ENCODE data around the gene ANP32B. TPM values are rescaled to one million over a fixed set of nuclear protein-coding genes. Genes with fewer than 3 reads are reported as not detected.
"Not testable (repeated sequence)": the region's sequence is repeated elsewhere in the genome, so short reads cannot be mapped to it uniquely, and the experiment has no call there.

The ANP32B gene
- total RNA-seq, 1 experiment from 2014 or later = 16.3 TPM

DNA sequence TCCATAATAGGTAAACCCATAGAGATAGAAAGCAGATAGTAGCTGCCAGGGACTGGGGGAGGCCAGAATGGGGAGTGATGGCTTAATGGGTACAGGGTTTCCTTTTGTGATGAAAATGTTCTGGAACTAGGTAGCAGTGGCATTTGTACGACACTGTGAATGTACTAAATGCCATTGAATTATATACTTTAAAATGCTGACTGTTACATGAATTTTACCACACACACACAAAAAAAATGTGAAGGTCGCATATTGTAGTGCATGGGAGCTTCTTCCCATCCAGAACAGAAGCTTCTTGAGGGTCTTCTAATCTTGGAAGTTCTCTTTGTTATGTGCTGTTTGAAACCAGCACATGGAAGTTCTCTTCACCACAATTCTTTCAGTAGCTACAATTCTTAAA lies 19.9 kb upstream of the ANP32B start:
- DNase-seq (ENCODE audit: low spot score) = no peak

DNA sequence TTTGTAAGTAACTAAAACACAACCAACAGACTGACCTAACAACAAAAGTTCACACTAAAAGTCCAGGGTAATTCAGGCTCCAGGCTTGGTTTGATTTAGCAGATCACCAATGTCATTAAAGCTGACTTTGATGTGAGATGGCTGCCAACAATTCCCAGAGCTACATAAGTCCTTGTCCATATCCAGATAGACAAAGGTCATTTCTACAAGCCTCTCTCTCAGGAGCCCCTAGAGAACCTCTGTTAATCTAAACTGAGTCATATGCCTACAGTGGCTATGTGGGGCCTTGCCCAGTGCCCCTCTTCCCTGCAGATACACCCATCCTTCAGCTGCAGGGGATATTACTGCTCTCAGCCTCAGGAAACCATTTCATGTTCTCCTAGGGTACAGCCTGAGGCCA lies 18.2 kb upstream of the ANP32B start:
- DNase-seq (ENCODE audit: low spot score) = no peak

GRCh38 chr9:97966493-97966892 lies 16.6 kb upstream of the ANP32B start:
- DNase-seq (ENCODE audit: low spot score) = no peak

DNA sequence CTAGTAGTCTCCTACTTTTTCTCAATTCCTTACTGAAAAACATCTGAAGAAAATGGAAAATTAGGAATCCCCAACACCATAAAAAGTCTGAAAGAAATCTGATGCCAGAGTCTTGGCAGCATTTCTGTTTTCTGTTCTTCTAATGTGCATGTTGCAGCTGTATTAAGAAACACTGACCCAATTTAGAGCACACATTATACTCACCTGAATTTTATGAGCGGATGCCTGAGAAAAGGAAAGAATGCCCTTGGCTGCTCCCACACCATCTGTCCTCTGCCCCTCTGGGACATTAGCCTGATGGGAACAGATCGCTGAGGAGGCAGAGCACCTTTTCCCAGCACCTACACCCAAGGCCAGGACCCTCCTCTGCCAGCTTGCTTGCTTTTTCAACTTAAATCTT lies 14.1 kb upstream of the ANP32B start:
- DNase-seq (ENCODE audit: low spot score) = no peak

- DNase-seq (ENCODE audit: low spot score) = no peak
Measured at GRCh38 chr9:97970165-97970564, 13.0 kb upstream of the ANP32B start.

- DNase-seq (ENCODE audit: low spot score) = no peak
Measured at GRCh38 chr9:97972753-97973152, 10.4 kb upstream of the ANP32B start.

DNA sequence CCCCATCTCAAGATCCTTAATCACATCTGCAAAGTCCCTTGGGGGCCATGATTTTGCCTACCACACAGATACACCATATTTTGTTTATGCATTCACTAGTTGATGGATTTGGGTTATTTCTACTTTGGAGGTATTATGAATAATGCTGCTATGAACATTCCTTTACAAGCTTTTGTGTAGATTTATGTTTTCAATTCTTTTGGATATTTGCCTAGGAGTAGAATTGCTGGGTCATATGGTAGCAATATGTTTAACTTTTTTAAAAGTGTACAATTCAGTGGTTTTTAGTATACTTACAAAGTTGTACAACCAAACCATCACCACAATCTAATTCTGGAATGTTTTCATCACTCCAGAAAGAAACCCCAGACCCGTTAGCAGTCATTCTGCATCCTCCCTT lies 7.8 kb upstream of the ANP32B start:
- no peak for DNase-seq (ENCODE audit: low spot score)

DNA sequence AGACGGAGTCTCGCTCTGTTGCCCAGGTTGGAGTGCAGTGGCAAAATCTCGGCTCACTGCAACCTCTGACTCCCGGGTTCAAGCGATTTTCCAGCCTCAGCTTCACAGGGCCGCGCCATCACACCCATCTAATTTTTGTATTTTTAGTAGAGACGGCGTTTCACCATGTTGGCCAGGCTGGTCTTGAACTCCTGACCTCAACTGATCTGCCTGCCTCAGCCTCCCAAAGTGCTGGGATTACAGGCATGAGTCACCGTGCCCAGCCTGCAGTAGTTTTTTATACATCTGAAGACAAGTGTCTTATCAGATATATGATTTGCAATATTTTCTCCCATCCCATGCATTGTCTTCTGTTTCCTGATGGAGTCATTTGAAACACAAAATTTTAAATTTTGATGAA lies 6.5 kb upstream of the ANP32B start:
- DNase-seq (ENCODE audit: low spot score) = not testable (repeated sequence)

DNA sequence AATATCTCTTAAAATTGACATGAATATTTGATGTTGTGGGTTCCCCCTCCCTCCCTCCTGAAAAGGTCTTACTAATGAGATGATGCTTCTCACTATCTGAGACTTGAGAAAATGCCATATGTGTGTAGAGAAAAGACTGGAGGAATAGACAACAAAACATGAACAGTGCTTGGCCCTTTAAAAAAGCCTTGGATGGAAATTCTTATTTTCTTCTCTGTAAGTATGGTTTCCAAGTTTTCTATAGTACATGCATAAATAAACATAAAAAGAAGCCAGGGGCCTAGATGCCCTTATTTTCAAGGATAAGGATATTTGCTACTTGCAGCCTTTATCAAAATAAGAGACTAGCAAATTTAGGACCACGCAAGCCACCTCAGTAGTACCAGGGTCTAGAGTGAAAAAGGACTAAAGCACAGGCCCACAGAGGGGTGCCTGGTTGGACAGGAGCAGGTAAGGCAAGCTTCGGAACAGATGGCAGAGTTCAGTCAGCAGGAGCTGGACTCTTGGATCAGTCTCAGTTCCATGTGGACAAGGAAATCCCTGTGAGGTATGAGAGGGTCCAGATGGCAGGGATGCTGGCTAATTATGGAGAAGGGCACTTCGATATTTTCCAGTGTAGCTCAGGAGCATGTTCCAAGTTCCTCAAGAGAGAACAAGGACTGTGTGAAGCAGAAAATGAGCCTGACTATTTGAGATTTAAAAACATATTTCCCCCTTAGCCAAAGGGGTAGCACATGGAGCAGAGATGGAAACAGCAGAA lies 4.6 kb upstream of the ANP32B start:
- DNase-seq (ENCODE audit: low spot score) = no peak

DNA sequence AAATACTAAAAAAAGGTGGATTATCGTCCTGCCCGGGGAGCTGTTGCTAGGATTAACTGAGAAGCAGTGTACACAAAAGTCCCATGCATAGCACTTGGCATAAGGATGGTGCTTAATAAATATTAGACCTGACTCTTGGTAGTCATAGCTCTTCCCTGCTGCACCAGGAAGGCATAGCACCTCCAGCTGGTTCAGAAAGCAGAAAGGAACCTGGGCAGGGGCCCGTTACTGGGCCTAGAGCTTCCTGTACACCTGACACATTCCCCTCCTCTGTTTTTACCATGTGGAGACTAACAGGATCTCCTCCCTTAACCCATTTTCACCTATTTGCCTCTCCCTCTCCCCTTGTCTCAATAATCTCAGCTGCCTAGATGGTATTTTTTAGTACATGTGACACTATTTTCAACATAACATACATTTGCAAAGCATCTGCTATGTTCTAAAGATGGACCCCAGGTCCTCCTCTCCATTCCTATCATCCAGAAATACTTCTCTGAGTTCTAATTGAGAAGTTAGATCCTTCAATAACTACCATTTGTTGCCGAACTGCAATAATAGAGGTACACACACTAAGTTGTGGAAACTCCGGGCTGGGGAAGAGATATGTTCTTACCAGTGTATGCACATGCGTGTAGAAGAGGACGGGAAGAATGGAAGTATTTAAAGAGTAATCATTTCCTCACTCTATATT lies 3.2 kb upstream of the ANP32B start:
- no peak for DNase-seq (ENCODE audit: low spot score)

- no peak for DNase-seq (ENCODE audit: low spot score)
Measured at GRCh38 chr9:97980479-97980803, 2.7 kb upstream of the ANP32B start.

- DNase-seq (ENCODE audit: low spot score) = no peak
Measured at GRCh38 chr9:97980918-97981845, 2.0 kb upstream of the ANP32B start.

GRCh38 chr9:97981846-97982682 lies 1.1 kb upstream of the ANP32B start:
- DNase-seq (ENCODE audit: low spot score) = no peak

- DNase-seq (ENCODE audit: low spot score) = peak; percentile 10
Measured at GRCh38 chr9:97983589-97984187, 547 bp downstream of the ANP32B start.

DNA sequence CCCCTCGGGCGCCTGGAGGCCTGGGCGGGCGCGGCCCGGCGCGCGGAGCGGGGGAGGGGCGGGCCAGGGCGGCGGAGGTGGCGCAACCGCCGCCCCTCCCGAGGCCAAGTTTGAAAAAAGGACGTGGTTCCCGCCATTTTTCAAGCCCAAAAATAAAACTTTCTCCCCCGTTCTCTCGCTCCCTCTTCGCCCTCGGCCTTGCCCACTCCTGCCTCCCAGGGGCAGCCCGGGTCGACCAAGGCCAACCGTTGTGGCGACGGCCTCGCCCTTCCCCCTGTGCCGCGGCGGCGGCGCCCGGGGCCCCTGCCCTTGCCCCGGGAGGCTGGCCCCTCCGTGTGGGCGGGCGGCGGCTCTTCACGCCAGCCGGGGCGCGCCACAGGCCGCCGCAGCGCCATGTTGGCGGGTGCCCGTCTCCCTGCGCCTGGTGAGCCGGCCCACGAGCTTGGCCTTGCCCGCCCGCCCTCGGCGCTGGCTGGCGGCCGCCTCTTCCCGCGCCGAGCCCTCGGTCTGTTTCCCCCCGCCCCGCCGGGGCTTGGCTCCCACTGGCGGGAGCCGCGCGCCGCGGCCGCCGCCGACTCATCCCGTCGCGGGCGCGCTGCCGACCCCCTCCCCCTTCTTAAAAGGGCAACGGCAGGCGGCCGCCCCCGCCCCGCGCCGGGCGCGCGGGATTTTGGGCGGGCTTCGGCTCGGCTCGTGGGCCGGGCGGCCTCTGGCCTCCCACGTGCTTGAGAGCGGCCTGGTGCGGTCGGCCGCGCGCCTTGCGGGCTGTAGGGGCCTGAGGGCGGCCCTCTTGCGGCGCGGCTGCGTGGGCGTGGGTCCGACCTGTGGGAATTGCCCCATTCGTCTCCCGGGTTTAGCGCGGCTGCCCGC lies 1.3 kb downstream of the ANP32B start:
- peak; percentile 24 for DNase-seq (ENCODE audit: low spot score)

DNA sequence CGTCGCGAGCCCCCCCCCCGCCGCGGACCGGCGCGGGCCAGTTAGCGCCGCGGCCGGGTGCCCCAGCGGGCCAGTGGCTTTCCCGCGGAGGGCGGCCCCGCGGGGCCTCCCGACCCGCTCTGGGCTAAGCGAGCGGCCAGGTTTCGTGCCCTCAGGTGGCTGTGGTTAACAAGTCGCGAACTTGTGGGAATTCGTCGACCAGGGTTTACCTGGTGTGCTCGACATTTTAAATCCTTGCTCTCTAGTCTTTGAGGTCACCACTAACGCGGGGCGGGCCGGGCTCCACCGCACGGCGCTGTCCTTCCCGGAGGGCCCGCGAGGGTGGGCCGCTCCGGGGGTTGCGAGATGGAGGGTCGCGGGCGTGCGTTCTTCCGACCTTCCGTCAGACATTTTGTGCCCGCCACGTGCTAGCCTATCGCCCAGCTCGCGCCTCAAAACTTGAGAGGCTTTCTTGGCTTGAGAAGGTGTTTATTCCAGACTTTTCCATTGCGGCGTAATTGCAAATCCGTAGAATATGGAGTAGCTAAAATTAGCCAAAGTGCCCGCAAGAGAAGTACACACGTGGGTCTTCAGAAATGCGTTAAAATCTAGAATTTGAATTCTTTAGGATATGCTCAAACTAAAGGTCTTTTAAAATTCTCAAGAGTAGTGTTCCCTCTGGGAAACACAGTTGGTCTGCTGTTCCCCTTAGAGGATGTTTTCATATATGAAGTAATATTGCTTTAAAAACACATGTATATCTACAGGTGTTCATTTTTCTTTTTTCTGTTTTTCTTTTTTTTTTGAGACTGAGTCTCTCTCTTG lies 2.1 kb downstream of the ANP32B start:
- DNase-seq (ENCODE audit: low spot score) = no peak

GRCh38 chr9:97987487-97987886 lies 4.3 kb downstream of the ANP32B start:
- DNase-seq (ENCODE audit: low spot score) = no peak

- DNase-seq (ENCODE audit: low spot score) = peak; percentile 26
Measured at GRCh38 chr9:97990259-97990658, 7.1 kb downstream of the ANP32B start.

DNA sequence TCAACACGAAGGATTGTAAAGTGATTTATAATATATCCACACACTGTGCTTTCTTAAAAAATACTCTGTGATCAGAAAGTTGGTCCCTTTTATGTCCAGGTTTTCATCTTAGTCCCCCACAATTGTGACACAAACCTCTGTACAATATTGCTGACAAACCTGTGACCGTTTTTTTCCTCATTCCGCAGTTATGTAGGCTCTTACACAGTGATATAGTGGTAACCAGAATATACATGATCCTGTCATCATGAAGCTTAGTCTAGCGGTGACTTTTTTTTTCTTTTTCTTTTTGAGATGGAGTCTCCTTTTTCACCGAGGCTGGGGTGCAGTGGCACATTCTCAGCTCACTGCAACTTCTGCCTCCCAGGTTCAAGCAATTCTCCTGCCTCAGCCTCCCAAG lies 8.7 kb downstream of the ANP32B start:
- no peak for DNase-seq (ENCODE audit: low spot score)

Data from H4 (cell line).